ENCODE measurements around the gene RNFT1. TPM values are rescaled to one million over a fixed set of nuclear protein-coding genes. Genes with fewer than 3 reads are reported as not detected.
A peak's percentile ranks its signal among the peaks of the same experiment; 100 is the strongest.
"Not testable (repeated sequence)": the region's sequence is repeated elsewhere in the genome, so short reads cannot be mapped to it uniquely, and the experiment has no call there.

RNFT1 gene, protein sequence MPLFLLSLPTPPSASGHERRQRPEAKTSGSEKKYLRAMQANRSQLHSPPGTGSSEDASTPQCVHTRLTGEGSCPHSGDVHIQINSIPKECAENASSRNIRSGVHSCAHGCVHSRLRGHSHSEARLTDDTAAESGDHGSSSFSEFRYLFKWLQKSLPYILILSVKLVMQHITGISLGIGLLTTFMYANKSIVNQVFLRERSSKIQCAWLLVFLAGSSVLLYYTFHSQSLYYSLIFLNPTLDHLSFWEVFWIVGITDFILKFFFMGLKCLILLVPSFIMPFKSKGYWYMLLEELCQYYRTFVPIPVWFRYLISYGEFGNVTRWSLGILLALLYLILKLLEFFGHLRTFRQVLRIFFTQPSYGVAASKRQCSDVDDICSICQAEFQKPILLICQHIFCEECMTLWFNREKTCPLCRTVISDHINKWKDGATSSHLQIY
- total RNA-seq, result 10 to 100 TPM in 1 of 2 donors, 1 to 10 TPM in 1; 7.3 to 22.6 TPM

DNA sequence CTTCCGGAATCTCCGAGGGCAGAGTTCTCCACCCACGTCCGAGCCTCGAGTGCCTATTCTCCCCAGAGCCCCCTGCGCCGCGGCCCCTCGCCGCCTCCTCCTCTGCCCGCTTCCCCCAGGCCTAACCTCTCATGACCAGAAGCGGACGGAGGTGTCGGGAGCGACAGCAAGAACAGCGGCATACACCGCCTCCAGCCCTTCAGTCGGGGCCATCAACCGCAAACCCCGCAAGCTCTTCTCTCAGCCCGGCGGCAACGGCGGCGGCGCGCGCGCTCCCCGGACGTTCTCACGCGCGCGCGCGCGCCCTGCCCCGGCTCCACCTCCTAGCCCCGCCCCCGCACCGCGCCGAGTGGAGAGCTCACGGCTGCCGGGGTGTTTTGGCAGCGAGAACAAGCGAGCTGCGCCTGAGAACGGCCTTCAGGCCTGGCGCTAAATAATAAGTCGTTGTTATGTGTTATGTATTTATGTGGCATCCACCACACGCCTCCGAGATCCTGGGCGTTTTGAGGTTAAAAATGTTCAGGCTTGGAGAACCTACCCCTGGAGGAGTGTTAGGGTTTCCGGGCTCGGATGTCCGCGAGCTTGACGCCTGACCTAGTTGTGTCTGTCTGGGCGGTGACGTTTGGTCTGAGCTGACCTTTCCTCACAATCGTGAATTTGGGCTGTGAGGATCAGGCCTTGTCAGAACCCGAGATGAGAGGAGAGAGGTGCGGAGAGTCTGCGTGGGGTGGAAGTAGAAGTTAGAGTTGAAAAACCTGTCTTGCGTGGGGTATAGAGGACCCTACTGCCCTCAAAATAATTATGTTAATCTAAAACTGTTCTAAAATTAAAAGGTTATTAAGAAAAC is at the start of gene RNFT1:
Gene RNFT1 (minus strand): TSS at position 259 of the 847 bp plus-strand sequence. CDS start 77 bp downstream, at position 182.
- TF ChIP-seq CTCF (IDR thresholded peaks at IDR 0.05) (peak in 1 of 7 experiments; percentile 20), POLR2A (IDR thresholded peaks at IDR 0.05) (peak; percentile 48 to 82 (median 79))
- intact Hi-C loops (cut with DNase I), result no loop called here
- H3K27ac ChIP-seq, result peak within 1 kb of the TSS; percentile 86 to 94 (median 90)
- peak within 1 kb of the TSS; percentile 38 to 69 for H3K4me3 ChIP-seq
- ATAC-seq (peak; percentile 96), DNase-seq (peak; percentile 91 to 94 (median 92))
- 1 to 5% methylated on average over 21 to 67 of the region's 67 CpGs for WGBS, 2 donors
- H3K27me3 ChIP-seq, result no peaks in the 10 kb centered on the region
- no peaks in the 10 kb centered on the region for H3K9me3 ChIP-seq
- no peaks in the 10 kb centered on the region for H3K36me3 ChIP-seq (replicated peaks in 1 of 2; ENCODE audit: insufficient read depth in 1 of 2, low read depth in 2 of 2)
- peaks cover 25% of the 10 kb centered on the region for H3K4me1 ChIP-seq

GRCh38 chr17:60009326-60009725 is 44.8 kb upstream of the RNFT1 start:
- intact Hi-C loops (cut with DNase I); H3K4me1 ChIP-seq; H3K27me3 ChIP-seq; DNase-seq; ATAC-seq; H3K36me3 ChIP-seq (replicated peaks in 1 of 2; ENCODE audit: insufficient read depth in 1 of 2, low read depth in 2 of 2); H3K4me3 ChIP-seq; H3K27ac ChIP-seq; H3K9me3 ChIP-seq: not testable (repeated sequence)
- 96% methylated on average over 4 of the region's 13 CpGs; no CpG with 5 or more reads in 1 of the 2 donors for WGBS, 2 donors

DNA sequence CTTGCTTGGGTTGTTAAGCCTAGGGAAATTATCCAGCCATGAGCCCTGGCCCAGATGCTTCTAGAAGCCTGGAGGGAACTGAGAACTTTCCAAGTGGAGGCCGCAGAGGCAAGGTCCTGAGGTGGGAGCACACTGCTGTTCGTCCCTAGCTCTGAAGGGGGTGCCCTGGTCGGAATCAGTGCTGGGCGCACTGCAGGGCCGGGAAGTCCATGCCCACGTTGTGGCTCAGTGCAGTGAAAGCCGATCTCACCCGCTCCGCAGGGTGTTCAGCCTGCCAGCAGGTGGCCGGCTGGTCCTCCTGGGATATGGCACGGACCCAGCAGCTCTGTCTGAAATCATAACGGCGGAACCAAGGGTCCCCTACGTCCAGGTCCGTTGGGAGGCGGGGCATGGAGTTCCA is 43.8 kb upstream of the RNFT1 start:
- H3K27ac ChIP-seq; H3K9me3 ChIP-seq; H3K4me3 ChIP-seq; H3K4me1 ChIP-seq; H3K36me3 ChIP-seq (replicated peaks in 1 of 2; ENCODE audit: insufficient read depth in 1 of 2, low read depth in 2 of 2); intact Hi-C loops (cut with DNase I); H3K27me3 ChIP-seq: not testable (repeated sequence)
- WGBS, 2 donors, result no CpG with 5 or more reads among the region's 16 CpGs
- DNase-seq (peak in 1 of 4 donors; percentile 16), ATAC-seq (peak; percentile 38)

DNA sequence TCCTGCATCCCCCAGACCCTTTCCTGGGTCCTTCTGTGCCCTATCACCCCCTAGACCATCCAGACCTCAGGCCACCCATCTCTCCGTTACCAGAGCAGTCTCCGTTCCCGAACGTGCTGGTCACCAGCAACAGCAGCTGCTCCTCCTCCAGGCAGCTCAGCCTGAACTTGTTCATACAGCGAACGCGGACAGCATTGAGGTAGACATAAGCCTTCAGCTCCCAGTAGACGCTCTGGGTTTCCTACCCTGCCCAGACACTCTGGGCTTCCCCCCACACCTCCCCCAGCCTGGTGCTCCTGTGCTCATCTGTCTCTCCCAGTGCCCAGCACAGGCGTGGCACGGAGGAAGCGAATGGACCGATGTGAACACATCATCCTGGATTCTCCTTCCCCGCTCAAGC is 41.6 kb upstream of the RNFT1 start:
- TF ChIP-seq CTCF (IDR thresholded peaks at IDR 0.05) (no peak), POLR2A (IDR thresholded peaks at IDR 0.05) (no peak)
- WGBS, 2 donors, result 83 to 92% methylated on average over 13 of the region's 13 CpGs
- intact Hi-C loops (cut with DNase I), result no loop called here

GRCh38 chr17:60004561-60004960 is 40.0 kb upstream of the RNFT1 start:
- H3K4me1 ChIP-seq; DNase-seq; H3K27ac ChIP-seq; H3K9me3 ChIP-seq; intact Hi-C loops (cut with DNase I); H3K4me3 ChIP-seq; ATAC-seq; H3K36me3 ChIP-seq (replicated peaks in 1 of 2; ENCODE audit: insufficient read depth in 1 of 2, low read depth in 2 of 2); H3K27me3 ChIP-seq: not testable (repeated sequence)
- 69 to 75% methylated on average over 5 of the region's 5 CpGs for WGBS, 2 donors

More for the DNA sequence above, 41.6 kb upstream of the RNFT1 start:
- Histone ChIP-seq H3K27me3 (no peaks in the 10 kb centered on the region), H3K27ac (no peak overlapping the region), H3K36me3 (replicated peaks in 1 of 2; ENCODE audit: insufficient read depth in 1 of 2, low read depth in 2 of 2) (no peaks in the 10 kb centered on the region), H3K4me3 (no peak overlapping the region), H3K4me1 (no peaks in the 10 kb centered on the region), H3K9me3 (no peaks in the 10 kb centered on the region)
- ATAC-seq (no peak), DNase-seq (no peak)

DNA sequence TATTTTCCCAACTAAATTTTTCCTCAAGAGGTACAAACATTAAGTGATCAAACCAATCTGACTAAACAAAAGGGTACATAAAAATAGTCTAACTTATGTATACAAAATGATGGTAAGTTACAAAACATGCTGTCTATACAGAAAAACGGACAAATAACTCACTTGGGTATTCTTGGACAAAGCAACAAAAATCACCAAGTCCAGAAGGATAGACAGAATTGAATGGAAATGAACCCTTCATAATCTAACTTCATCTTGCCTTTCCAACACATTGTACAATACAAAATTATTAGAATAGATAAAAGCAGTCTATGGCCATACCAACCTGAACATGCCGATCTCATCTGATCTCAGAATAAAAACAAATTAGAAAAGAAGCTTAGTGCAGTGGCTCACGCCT is 37.9 kb upstream of the RNFT1 start:
- DNase-seq; H3K9me3 ChIP-seq; H3K27ac ChIP-seq; H3K36me3 ChIP-seq (replicated peaks in 1 of 2; ENCODE audit: insufficient read depth in 1 of 2, low read depth in 2 of 2); ATAC-seq; H3K4me1 ChIP-seq; H3K27me3 ChIP-seq; H3K4me3 ChIP-seq; intact Hi-C loops (cut with DNase I): not testable (repeated sequence)
- 69 to 77% methylated on average over 3 of the region's 3 CpGs for WGBS, 2 donors

- DNase-seq; H3K4me3 ChIP-seq; H3K27me3 ChIP-seq; H3K4me1 ChIP-seq; H3K9me3 ChIP-seq; ATAC-seq; H3K27ac ChIP-seq; H3K36me3 ChIP-seq (replicated peaks in 1 of 2; ENCODE audit: insufficient read depth in 1 of 2, low read depth in 2 of 2); intact Hi-C loops (cut with DNase I): not testable (repeated sequence)
- 57 to 75% methylated on average over 3 of the region's 3 CpGs for WGBS, 2 donors
These were observed 32.1 kb upstream of the RNFT1 start for GRCh38 chr17:59996608-59997007.

DNA sequence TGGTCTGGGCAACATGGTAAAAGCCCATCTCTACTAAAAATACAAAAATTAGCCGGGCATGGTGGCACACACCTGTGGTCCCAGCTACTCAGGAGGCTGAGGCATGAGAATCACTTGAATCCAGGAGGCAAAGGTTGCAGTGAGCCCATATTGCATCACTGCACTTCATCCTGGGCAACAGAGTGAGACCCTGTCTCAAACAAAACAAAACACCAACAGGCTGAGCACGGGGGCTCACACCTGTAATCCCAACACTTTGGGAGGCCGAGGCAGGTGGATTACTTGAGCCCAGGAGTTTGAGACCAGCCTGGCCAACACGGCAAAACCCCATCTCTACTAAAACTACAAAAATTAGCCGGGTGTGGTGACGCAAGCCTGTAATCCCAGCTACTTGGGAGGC is 10.6 kb upstream of the RNFT1 start:
- H3K4me3 ChIP-seq; H3K36me3 ChIP-seq (replicated peaks in 1 of 2; ENCODE audit: insufficient read depth in 1 of 2, low read depth in 2 of 2); H3K27me3 ChIP-seq; intact Hi-C loops (cut with DNase I); ATAC-seq; H3K4me1 ChIP-seq; H3K9me3 ChIP-seq; H3K27ac ChIP-seq; DNase-seq: not testable (repeated sequence)
- WGBS, 2 donors, result 76 to 93% methylated on average over 4 to 5 of the region's 6 CpGs

GRCh38 chr17:59973483-59973882 is 8.9 kb upstream of the RNFT1 start:
- H3K36me3 ChIP-seq (replicated peaks in 1 of 2; ENCODE audit: insufficient read depth in 1 of 2, low read depth in 2 of 2); H3K4me3 ChIP-seq; ATAC-seq; H3K27ac ChIP-seq; H3K4me1 ChIP-seq; intact Hi-C loops (cut with DNase I); H3K27me3 ChIP-seq; H3K9me3 ChIP-seq; DNase-seq: not testable (repeated sequence)
- WGBS, 2 donors, result 93 to 95% methylated on average over 8 of the region's 8 CpGs

Measured in body of pancreas (tissue), 4 donors.